ENCODE measurements around the gene AP1M1.

Gene AP1M1

GRCh38 chr19:16197622-16198369, at the start of gene AP1M1:
TSS of gene AP1M1 (plus strand) at chr19:16197911. CDS start at chr19:16198027, 116 bp downstream.
- H3K27ac ChIP-seq: peak within 1 kb of the TSS; percentile 82
- no peak for TF ChIP-seq CTCF (conservative IDR thresholded peaks at IDR 0.05)

- TF ChIP-seq CTCF (conservative IDR thresholded peaks at IDR 0.05): no peak
- H3K27ac ChIP-seq: no peak overlapping the region
Observed at GRCh38 chr19:16148443-16149229, 49.1 kb upstream of the AP1M1 start.

GRCh38 chr19:16153582-16154336, 44.0 kb upstream of the AP1M1 start:
- H3K27ac ChIP-seq: no peak overlapping the region
- TF ChIP-seq CTCF (conservative IDR thresholded peaks at IDR 0.05): no peak

- H3K27ac ChIP-seq: no peak overlapping the region
- TF ChIP-seq CTCF (conservative IDR thresholded peaks at IDR 0.05): no peak
Observed at GRCh38 chr19:16154557-16154956, 43.2 kb upstream of the AP1M1 start.

- no peak for TF ChIP-seq CTCF (conservative IDR thresholded peaks at IDR 0.05)
- no peak overlapping the region for H3K27ac ChIP-seq
Observed at GRCh38 chr19:16155128-16155527, 42.6 kb upstream of the AP1M1 start.

- no peak for TF ChIP-seq CTCF (conservative IDR thresholded peaks at IDR 0.05)
- no peak overlapping the region for H3K27ac ChIP-seq
Observed at GRCh38 chr19:16156904-16157303, 40.8 kb upstream of the AP1M1 start.

GRCh38 chr19:16157601-16158000, 40.1 kb upstream of the AP1M1 start:
- H3K27ac ChIP-seq: no peak overlapping the region
- no peak for TF ChIP-seq CTCF (conservative IDR thresholded peaks at IDR 0.05)

Measured in VCaP (cell line).